Measurements from ENCODE around the gene TMEM141.

DNA sequence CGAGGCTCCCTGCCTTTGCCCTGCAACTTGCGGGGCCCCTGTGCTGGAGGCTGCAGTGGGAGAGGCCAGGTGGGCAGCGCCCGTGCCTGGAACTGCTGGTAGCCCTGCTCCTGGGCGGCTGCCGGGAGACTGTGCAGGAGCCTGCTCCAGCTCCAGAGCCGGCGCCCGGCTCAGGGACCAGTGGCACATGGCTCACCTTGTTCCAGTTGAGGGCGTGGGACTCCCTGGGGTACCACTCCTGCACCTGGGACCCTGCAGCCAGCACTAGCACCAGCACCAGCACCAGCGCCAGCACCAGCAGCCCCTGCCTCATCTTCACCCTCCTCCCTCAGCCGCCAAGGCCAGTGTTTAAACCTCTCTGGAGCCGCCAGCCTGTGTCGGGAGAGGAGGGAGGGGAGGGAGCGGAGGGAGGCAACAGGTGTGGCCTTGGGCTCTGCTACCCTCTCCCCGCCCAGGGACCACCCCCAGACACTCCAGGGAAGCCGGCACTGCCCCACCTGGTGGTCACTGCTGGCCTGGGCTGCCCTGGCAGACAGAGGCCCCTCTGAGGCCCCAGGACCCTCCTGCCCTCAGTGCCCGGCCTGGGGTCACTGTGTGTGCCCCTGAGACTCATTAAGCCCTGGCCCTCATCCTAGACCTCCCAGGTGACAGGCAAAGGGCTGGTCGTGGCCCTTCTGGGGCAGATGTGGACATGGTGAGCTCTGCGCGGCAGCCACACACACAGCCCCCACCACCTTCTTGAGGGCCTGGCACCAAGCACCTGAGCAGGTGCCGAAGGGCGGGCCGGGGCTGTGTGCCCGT is 48.4 kb upstream of the TMEM141 start, which contains the start of gene LCN10:
- TF ChIP-seq POLR2AphosphoS5 (IDR thresholded peaks at IDR 0.05; ENCODE audit: low read depth, low read length) (no peak), TAF1 (IDR thresholded peaks at IDR 0.05; ENCODE audit: borderline replicate concordance, insufficient read depth, low read length) (no peak), SIN3A (IDR thresholded peaks at IDR 0.05; ENCODE audit: borderline replicate concordance, insufficient read depth, low read length) (no peak), FOXP2 (optimal IDR thresholded peaks at IDR 0.05; ENCODE audit: borderline replicate concordance, extremely low read depth, extremely low read length, insufficient read depth) (no peak)
- TF ChIP-seq, protein P1, sequence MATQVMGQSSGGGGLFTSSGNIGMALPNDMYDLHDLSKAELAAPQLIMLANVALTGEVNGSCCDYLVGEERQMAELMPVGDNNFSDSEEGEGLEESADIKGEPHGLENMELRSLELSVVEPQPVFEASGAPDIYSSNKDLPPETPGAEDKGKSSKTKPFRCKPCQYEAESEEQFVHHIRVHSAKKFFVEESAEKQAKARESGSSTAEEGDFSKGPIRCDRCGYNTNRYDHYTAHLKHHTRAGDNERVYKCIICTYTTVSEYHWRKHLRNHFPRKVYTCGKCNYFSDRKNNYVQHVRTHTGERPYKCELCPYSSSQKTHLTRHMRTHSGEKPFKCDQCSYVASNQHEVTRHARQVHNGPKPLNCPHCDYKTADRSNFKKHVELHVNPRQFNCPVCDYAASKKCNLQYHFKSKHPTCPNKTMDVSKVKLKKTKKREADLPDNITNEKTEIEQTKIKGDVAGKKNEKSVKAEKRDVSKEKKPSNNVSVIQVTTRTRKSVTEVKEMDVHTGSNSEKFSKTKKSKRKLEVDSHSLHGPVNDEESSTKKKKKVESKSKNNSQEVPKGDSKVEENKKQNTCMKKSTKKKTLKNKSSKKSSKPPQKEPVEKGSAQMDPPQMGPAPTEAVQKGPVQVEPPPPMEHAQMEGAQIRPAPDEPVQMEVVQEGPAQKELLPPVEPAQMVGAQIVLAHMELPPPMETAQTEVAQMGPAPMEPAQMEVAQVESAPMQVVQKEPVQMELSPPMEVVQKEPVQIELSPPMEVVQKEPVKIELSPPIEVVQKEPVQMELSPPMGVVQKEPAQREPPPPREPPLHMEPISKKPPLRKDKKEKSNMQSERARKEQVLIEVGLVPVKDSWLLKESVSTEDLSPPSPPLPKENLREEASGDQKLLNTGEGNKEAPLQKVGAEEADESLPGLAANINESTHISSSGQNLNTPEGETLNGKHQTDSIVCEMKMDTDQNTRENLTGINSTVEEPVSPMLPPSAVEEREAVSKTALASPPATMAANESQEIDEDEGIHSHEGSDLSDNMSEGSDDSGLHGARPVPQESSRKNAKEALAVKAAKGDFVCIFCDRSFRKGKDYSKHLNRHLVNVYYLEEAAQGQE (IDR thresholded peaks at IDR 0.05; ENCODE audit: insufficient read depth in 1 of 2, low read depth in 2 of 2, low read length in 2 of 2): no peak

All from PFSK-1 (cell line).